ENCODE results near the gene TIMM21. TPM values are rescaled to one million over a fixed set of nuclear protein-coding genes. Genes with fewer than 3 reads are reported as not detected.

Gene TIMM21
- 10 to 100 TPM; 25.8 to 30.6 TPM for total RNA-seq
- 10 to 100 TPM; 14.6 to 17.4 (median 15.9) TPM for polyA plus RNA-seq
- total RNA-seq, result 10.8 to 41.9 (median 20.0) reads per million in 6 experiments

GRCh38 chr18:74147779-74148542, at the start of gene TIMM21, which contains the start of gene FBXO15:
TIMM21 (plus strand) TSS chr18:74148523; CDS start chr18:74148809, 286 bp downstream.
FBXO15 (minus strand) TSS chr18:74147834; CDS start chr18:74147785, 49 bp downstream.
- Mint-ChIP-seq H3K9me3 (peaks cover 0 to 3% (median 0%) of the 10 kb centered on the region in 9 donors), H3K27ac (peak within 1 kb of the TSS; percentile 95 to 100 (median 99)), H3K27me3 (peaks cover 0 to 2% (median 0%) of the 10 kb centered on the region in 5 donors), H3K4me3 (peak within 1 kb of the TSS; percentile 91 to 100 (median 96)), H3K4me1 (peaks cover 21 to 61% (median 51%) of the 10 kb centered on the region in 4 donors), H3K36me3 (peaks cover 0 to 17% (median 1%) of the 10 kb centered on the region in 3 donors)
- ATAC-seq, result peak; percentile 83 to 85
- POLR2A ChIA-PET, result interaction anchor here (0.8 to 2.7 kb wide), 2 partner anchors 65 to 144 kb away, joined by 3 to 12 read pairs; partner anchors contain the start of gene CYB5A
- peak; percentile 94 to 98 (median 96) for DNase-seq

GRCh38 chr18:74108460-74108859, 39.9 kb upstream of the TIMM21 start:
- Mint-ChIP-seq H3K9me3 (peaks cover 10 to 50% (median 20%) of the 10 kb centered on the region in 9 donors), H3K36me3 (peaks cover 2 to 34% (median 21%) of the 10 kb centered on the region in 3 donors), H3K4me3 (peak overlapping the region in 2 of 10 donors; percentile 5 to 38), H3K27ac (peak overlapping the region in 2 of 10 donors; percentile 31 to 66), H3K4me1 (peaks cover 0 to 20% (median 14%) of the 10 kb centered on the region in 4 donors), H3K27me3 (no peaks in the 10 kb centered on the region)
- DNase-seq (peak in 2 of 10 donors; percentile 31 to 32), ATAC-seq (no peak)
- POLR2A ChIA-PET, result no interaction called here

GRCh38 chr18:74110149-74110548, 38.2 kb upstream of the TIMM21 start:
- H3K9me3 Mint-ChIP-seq, result peaks cover 9 to 45% (median 16%) of the 10 kb centered on the region in 9 donors
- no peak for ATAC-seq
- DNase-seq, result no peak
- POLR2A ChIA-PET, result no interaction called here
- H3K27me3 Mint-ChIP-seq, result no peaks in the 10 kb centered on the region
- H3K27ac Mint-ChIP-seq, result no peak overlapping the region
- H3K4me3 Mint-ChIP-seq, result no peak overlapping the region
- peaks cover 0 to 26% (median 20%) of the 10 kb centered on the region in 4 donors for H3K4me1 Mint-ChIP-seq
- peaks cover 2 to 31% (median 21%) of the 10 kb centered on the region in 3 donors for H3K36me3 Mint-ChIP-seq

GRCh38 chr18:74110976-74111375, 37.3 kb upstream of the TIMM21 start:
- H3K27ac Mint-ChIP-seq, result no peak overlapping the region

GRCh38 chr18:74113711-74114110, 34.6 kb upstream of the TIMM21 start:
- no peak overlapping the region for H3K4me3 Mint-ChIP-seq
- H3K4me1 Mint-ChIP-seq, result peaks cover 0 to 16% (median 11%) of the 10 kb centered on the region in 4 donors
- H3K27ac Mint-ChIP-seq, result no peak overlapping the region
- no peaks in the 10 kb centered on the region for H3K27me3 Mint-ChIP-seq
- peaks cover 0 to 21% (median 12%) of the 10 kb centered on the region in 3 donors for H3K36me3 Mint-ChIP-seq
- peaks cover 0 to 35% (median 9%) of the 10 kb centered on the region in 9 donors for H3K9me3 Mint-ChIP-seq
- POLR2A ChIA-PET, result no interaction called here
- DNase-seq (no peak), ATAC-seq (peak in 1 of 2 donors; percentile 30)

More at GRCh38 chr18:74110976-74111375, 37.3 kb upstream of the TIMM21 start:
- Mint-ChIP-seq H3K4me1 (peaks cover 0 to 26% (median 20%) of the 10 kb centered on the region in 4 donors), H3K27me3 (no peaks in the 10 kb centered on the region), H3K36me3 (peaks cover 2 to 31% (median 21%) of the 10 kb centered on the region in 3 donors), H3K9me3 (peaks cover 9 to 45% (median 16%) of the 10 kb centered on the region in 9 donors), H3K4me3 (no peak overlapping the region)
- ATAC-seq, result no peak
- POLR2A ChIA-PET, result no interaction called here
- no peak for DNase-seq

- peaks cover 0 to 18% (median 7%) of the 10 kb centered on the region in 3 donors for H3K36me3 Mint-ChIP-seq
- peaks cover 0 to 16% (median 9%) of the 10 kb centered on the region in 4 donors for H3K4me1 Mint-ChIP-seq
- H3K4me3 Mint-ChIP-seq, result no peak overlapping the region
- no peak for ATAC-seq
- no peaks in the 10 kb centered on the region for H3K27me3 Mint-ChIP-seq
- POLR2A ChIA-PET, result no interaction called here
- DNase-seq, result no peak
- peaks cover 0 to 31% (median 8%) of the 10 kb centered on the region in 9 donors for H3K9me3 Mint-ChIP-seq
- no peak overlapping the region for H3K27ac Mint-ChIP-seq
Observed at GRCh38 chr18:74114116-74114515, 34.2 kb upstream of the TIMM21 start.

- Mint-ChIP-seq H3K9me3 (peaks cover 0 to 24% (median 5%) of the 10 kb centered on the region in 9 donors), H3K4me3 (no peak overlapping the region), H3K27ac (no peak overlapping the region), H3K27me3 (no peaks in the 10 kb centered on the region), H3K4me1 (peaks cover 0 to 13% (median 8%) of the 10 kb centered on the region in 4 donors), H3K36me3 (peaks cover 0 to 12% (median 6%) of the 10 kb centered on the region in 3 donors)
- DNase-seq (no peak), ATAC-seq (no peak)
- POLR2A ChIA-PET, result no interaction called here
Observed at GRCh38 chr18:74115046-74115445, 33.3 kb upstream of the TIMM21 start.

- no peak overlapping the region for H3K27ac Mint-ChIP-seq
- peaks cover 0 to 10% (median 3%) of the 10 kb centered on the region in 9 donors for H3K9me3 Mint-ChIP-seq
- H3K27me3 Mint-ChIP-seq, result no peaks in the 10 kb centered on the region
- H3K4me3 Mint-ChIP-seq, result no peak overlapping the region
- DNase-seq, result peak in 6 of 10 donors; percentile 6 to 35 (median 19)
- POLR2A ChIA-PET, result no interaction called here
- ATAC-seq, result peak; percentile 40 to 47
- H3K4me1 Mint-ChIP-seq, result peaks cover 0 to 11% (median 7%) of the 10 kb centered on the region in 4 donors
- H3K36me3 Mint-ChIP-seq, result peaks cover 0 to 7% (median 6%) of the 10 kb centered on the region in 3 donors
Observed at GRCh38 chr18:74116633-74117554, 31.4 kb upstream of the TIMM21 start.

GRCh38 chr18:74123200-74123599, 25.1 kb upstream of the TIMM21 start:
- H3K4me3 Mint-ChIP-seq, result no peak overlapping the region
- POLR2A ChIA-PET, result no interaction called here
- H3K9me3 Mint-ChIP-seq, result no peaks in the 10 kb centered on the region
- H3K27me3 Mint-ChIP-seq, result no peaks in the 10 kb centered on the region
- DNase-seq (no peak), ATAC-seq (no peak)
- no peaks in the 10 kb centered on the region for H3K36me3 Mint-ChIP-seq
- H3K4me1 Mint-ChIP-seq, result no peaks in the 10 kb centered on the region
- H3K27ac Mint-ChIP-seq, result no peak overlapping the region

- Mint-ChIP-seq H3K4me1 (no peaks in the 10 kb centered on the region), H3K27me3 (no peaks in the 10 kb centered on the region), H3K27ac (no peak overlapping the region), H3K9me3 (no peaks in the 10 kb centered on the region), H3K36me3 (no peaks in the 10 kb centered on the region), H3K4me3 (no peak overlapping the region)
- POLR2A ChIA-PET, result no interaction called here
- DNase-seq, result no peak
- no peak for ATAC-seq
Observed at GRCh38 chr18:74124642-74125041, 23.7 kb upstream of the TIMM21 start.

- H3K4me1 Mint-ChIP-seq, result no peaks in the 10 kb centered on the region
- no peaks in the 10 kb centered on the region for H3K36me3 Mint-ChIP-seq
- DNase-seq (no peak), ATAC-seq (no peak)
- H3K4me3 Mint-ChIP-seq, result no peak overlapping the region
- H3K27me3 Mint-ChIP-seq, result no peaks in the 10 kb centered on the region
- H3K27ac Mint-ChIP-seq, result peak overlapping the region in 1 of 10 donors; percentile 45
- no peaks in the 10 kb centered on the region for H3K9me3 Mint-ChIP-seq
- POLR2A ChIA-PET, result interaction anchor here (0.6 kb wide), 1 partner anchor 9 kb away, joined by 3 read pairs; no protein-coding TSS in a partner anchor
Observed at GRCh38 chr18:74126684-74127655, 21.4 kb upstream of the TIMM21 start.
